Duodenal mucosa (tissue), 2 donors: ENCODE measurements around the gene ZNF814.
"Not testable (repeated sequence)": the region's sequence is repeated elsewhere in the genome, so short reads cannot be mapped to it uniquely, and the experiment has no call there.

Experiments
- H3K27ac ChIP-seq: one replicate; pipeline ENCODE4 v1.7.0; 2013; ENCODE audit warnings: low read depth, low read length
- H3K27me3 ChIP-seq, 2 donors: one replicate each; pipeline ENCODE4 v1.7.0; 2013; ENCODE audit warnings: low read length in 2 of 2, control low read depth in 1 of 2; ENCODE audit not compliant: insufficient read depth in 2 of 2, control insufficient read depth in 1 of 2
- H3K36me3 ChIP-seq, 2 donors: one replicate each; pipeline ENCODE4 v1.7.0; 2013; ENCODE audit warnings: low read length in 2 of 2, control low read depth in 1 of 2; ENCODE audit not compliant: insufficient read depth in 2 of 2, control insufficient read depth in 1 of 2
- H3K4me1 ChIP-seq, 2 donors: one replicate each; pipeline ENCODE4 v1.7.0; 2013; ENCODE audit warnings: low read length in 2 of 2, control low read depth in 1 of 2; ENCODE audit not compliant: insufficient read depth in 2 of 2, control insufficient read depth in 1 of 2
- H3K4me3 ChIP-seq, 2 donors: one replicate each; pipeline ENCODE4 v1.7.0; 2013; ENCODE audit warnings: low read length in 2 of 2, low read depth in 1 of 2
- H3K9ac ChIP-seq, 2 donors: one replicate each; pipeline ENCODE4 v1.7.0; 2013; ENCODE audit warnings: low read length in 2 of 2, low read depth in 1 of 2
- H3K9me3 ChIP-seq, 2 donors: one replicate each; pipeline ENCODE4 v1.7.0; 2013; ENCODE audit warnings: low read length in 2 of 2, control low read depth in 1 of 2; ENCODE audit not compliant: control insufficient read depth in 1 of 2

ZNF814 gene

DNA sequence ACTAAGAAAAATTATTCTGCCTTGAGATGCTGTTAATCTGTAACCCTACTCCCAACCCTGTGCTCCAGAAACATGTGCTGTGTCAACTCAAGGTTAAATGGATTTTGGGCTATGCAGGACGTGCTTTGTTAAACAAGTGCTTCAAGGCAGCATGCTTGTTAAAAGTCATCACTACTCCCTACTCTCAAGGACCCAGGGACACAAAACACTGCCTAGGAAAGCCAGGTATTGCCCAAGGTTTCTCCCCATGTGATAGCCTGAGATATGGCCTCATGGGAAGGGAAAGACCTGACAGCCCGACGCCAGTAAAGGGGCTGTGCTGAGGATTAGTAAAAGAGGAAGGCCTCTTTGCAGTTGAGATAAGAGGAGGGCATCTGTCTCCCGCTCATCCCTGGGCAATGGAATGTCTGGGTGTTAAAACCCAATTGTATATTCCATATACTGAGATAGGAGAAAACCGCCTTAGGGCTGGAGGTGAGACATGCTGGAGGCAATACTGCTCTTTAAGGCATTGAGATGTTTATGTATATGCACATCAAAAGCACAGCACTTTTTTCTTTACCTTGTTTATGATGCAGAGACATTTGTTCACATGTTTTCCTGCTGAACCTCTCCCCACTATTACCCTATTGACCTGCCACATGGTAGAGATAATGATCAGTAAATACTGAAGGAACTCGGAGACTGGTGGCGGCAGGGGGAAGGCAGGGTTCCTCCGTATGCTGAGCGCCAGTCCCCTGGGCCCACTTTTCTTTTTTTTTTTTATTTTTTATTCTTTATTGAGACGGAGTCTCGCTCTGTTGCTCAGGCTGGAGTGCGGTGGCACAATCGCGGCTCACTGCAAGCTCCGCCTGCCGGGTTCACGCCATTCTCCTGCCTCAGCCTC, 78.2 kb downstream of the ZNF814 start:
- H3K4me3 ChIP-seq, H3K27me3 ChIP-seq, H3K9ac ChIP-seq, H3K9me3 ChIP-seq, H3K27ac ChIP-seq: not testable (repeated sequence)
- H3K36me3 ChIP-seq: peaks cover 8 to 41% of the 10 kb centered on the region in 2 donors
- peaks cover 12 to 45% of the 10 kb centered on the region in 2 donors for H3K4me1 ChIP-seq

- H3K27ac ChIP-seq: no peak overlapping the region
- H3K27me3 ChIP-seq: no peaks in the 10 kb centered on the region
- H3K9me3 ChIP-seq: no peaks in the 10 kb centered on the region
- H3K36me3 ChIP-seq: peaks cover 8 to 36% of the 10 kb centered on the region in 2 donors
- H3K4me3 ChIP-seq: no peak overlapping the region
- peaks cover 9 to 22% of the 10 kb centered on the region in 2 donors for H3K4me1 ChIP-seq
- no peak overlapping the region for H3K9ac ChIP-seq
Measured at GRCh38 chr19:57807541-57807940, 81.3 kb downstream of the ZNF814 start.

- Histone ChIP-seq H3K9ac (peak overlapping the region; percentile 65 to 77), H3K27ac (peak overlapping the region; percentile 34), H3K27me3 (no peaks in the 10 kb centered on the region), H3K9me3 (no peaks in the 10 kb centered on the region), H3K4me3 (peak overlapping the region; percentile 68 to 80), H3K4me1 (peaks cover 13 to 14% of the 10 kb centered on the region in 2 donors), H3K36me3 (peaks cover 0 to 12% of the 10 kb centered on the region in 2 donors)
Measured at GRCh38 chr19:57803594-57804325, 85.1 kb downstream of the ZNF814 start.

DNA sequence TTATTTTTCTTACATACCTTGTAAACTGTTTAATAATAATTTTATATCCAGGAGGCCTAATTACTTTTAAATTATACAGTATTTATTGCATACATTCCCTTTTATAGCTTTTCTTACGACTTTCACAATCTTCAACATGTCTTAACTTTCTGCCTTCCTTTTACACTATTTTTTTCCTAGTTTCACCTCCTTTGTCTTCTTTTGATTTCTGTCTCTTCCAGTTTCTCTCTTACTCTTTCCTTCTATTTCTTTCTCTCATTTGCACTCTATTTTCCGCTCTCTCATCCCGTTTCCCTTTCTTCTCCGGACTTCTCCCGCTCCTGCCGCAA, 85.6 kb downstream of the ZNF814 start:
- Histone ChIP-seq H3K4me1 (peaks cover 13 to 14% of the 10 kb centered on the region in 2 donors), H3K9me3 (no peaks in the 10 kb centered on the region), H3K27ac (no peak overlapping the region), H3K36me3 (peaks cover 0 to 8% of the 10 kb centered on the region in 2 donors), H3K27me3 (no peaks in the 10 kb centered on the region), H3K4me3 (peak overlapping the region; percentile 68 to 80), H3K9ac (peak overlapping the region; percentile 65 to 77)

GRCh38 chr19:57802269-57802668, 86.6 kb downstream of the ZNF814 start:
- Histone ChIP-seq H3K36me3 (no peaks in the 10 kb centered on the region), H3K4me3 (no peak overlapping the region), H3K27me3 (no peaks in the 10 kb centered on the region), H3K9ac (no peak overlapping the region), H3K9me3 (no peaks in the 10 kb centered on the region), H3K27ac (no peak overlapping the region), H3K4me1 (peaks cover 13 to 14% of the 10 kb centered on the region in 2 donors)

DNA sequence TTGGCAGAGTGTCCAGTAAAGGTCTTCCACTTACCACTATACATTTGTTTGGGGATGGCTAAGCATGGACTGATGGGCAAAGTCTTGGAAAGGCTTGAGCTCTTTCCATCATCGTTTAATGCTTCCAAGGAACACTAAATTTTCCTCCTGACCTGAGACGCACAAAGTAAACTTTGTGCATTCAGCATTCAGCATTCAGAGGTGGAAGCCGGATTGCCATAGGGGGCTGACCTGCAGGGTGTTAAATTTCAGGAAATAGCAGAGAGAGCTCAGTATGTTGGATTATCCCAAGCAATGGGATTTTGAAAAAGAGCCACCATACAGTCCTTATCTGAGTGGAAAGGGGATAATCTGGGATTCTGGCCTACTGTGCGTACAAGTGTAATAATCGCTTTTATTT, 88.1 kb downstream of the ZNF814 start:
- no peak overlapping the region for H3K9ac ChIP-seq
- peaks cover 5 to 10% of the 10 kb centered on the region in 2 donors for H3K36me3 ChIP-seq
- peaks cover 12 to 14% of the 10 kb centered on the region in 2 donors for H3K4me1 ChIP-seq
- no peak overlapping the region for H3K4me3 ChIP-seq
- no peaks in the 10 kb centered on the region for H3K27me3 ChIP-seq
- no peaks in the 10 kb centered on the region for H3K9me3 ChIP-seq
- no peak overlapping the region for H3K27ac ChIP-seq
